Caco-2 (cell line): Measurements from ENCODE around the gene KDM6B. TPM values are rescaled to one million over a fixed set of nuclear protein-coding genes. Genes with fewer than 3 reads are reported as not detected.
"Not testable (repeated sequence)": the region's sequence is repeated elsewhere in the genome, so short reads cannot be mapped to it uniquely, and the experiment has no call there.

Experiments
- BruUV-seq: library from RNA; stranded (reverse); fragments of 400-500 nt; replicated peaks from 2 replicates; lab custom pipeline; 2021; lab: Mats Ljungman, UMichigan
- CTCF ChIA-PET: fragments of 300-600 bp; sonication (Branson Sonifier 250); formaldehyde crosslinking; loops from one replicate; lab custom pipeline; 2022; ENCODE audit warnings: antibody characterized with exemption; lab: Charles Lee
- POLR2A ChIA-PET: fragments of 300-600 bp; sonication (Branson Sonifier 250); formaldehyde crosslinking; loops from one replicate; lab custom pipeline; 2022; ENCODE audit warnings: antibody characterized with exemption; lab: Charles Lee
- DNase-seq, 2 experiments: peaks; one replicate each; pipeline versions ENCODE4 v3.0.0 to v3.0.0-alpha.2; 2020 to 2022
- H3K27me3 ChIP-seq: replicated peaks from 2 replicates; pipeline ENCODE4 v1.6.0; 2011; ENCODE audit warnings: low read length; ENCODE audit not compliant: control insufficient read depth, insufficient read depth
- H3K36me3 ChIP-seq: 2 replicates; pipeline ENCODE4 v1.5.1; 2011; ENCODE audit warnings: low read length; ENCODE audit not compliant: control insufficient read depth, insufficient read depth
- H3K4me1 ChIP-seq: fragments of 250-450 bp; sonication (Bioruptor Pico); 2 replicates; pipeline ENCODE4 v1.5.1; 2020; ENCODE audit warnings: mild to moderate bottlenecking
- H3K4me3 ChIP-seq: 2 replicates; pipeline ENCODE4 v1.5.1; 2011; ENCODE audit warnings: low read depth, mild to moderate bottlenecking, control low read depth, low read length
- H3K9me3 ChIP-seq: fragments of 250-450 bp; sonication (Bioruptor Pico); 2 replicates; pipeline ENCODE4 v1.5.1; 2020; ENCODE audit warnings: mild to moderate bottlenecking, moderate library complexity
- H3K27ac Mint-ChIP-seq: one replicate; pipeline ENCODE4 v1.8.0; 2022; ENCODE audit warnings: mixed read lengths; ENCODE audit not compliant: unreplicated experiment
- H3K27me3 Mint-ChIP-seq: one replicate; pipeline ENCODE4 v1.8.0; 2022; ENCODE audit warnings: mixed read lengths; ENCODE audit not compliant: insufficient read depth, unreplicated experiment
- H3K36me3 Mint-ChIP-seq: one replicate; pipeline ENCODE4 v1.8.0; 2022; ENCODE audit warnings: mild to moderate bottlenecking, mixed read lengths; ENCODE audit not compliant: insufficient read depth, unreplicated experiment
- H3K4me1 Mint-ChIP-seq: one replicate; pipeline ENCODE4 v1.8.0; 2022; ENCODE audit warnings: low read depth, mixed read lengths; ENCODE audit not compliant: unreplicated experiment
- H3K4me3 Mint-ChIP-seq: one replicate; pipeline ENCODE4 v1.8.0; 2022; ENCODE audit warnings: mild to moderate bottlenecking, moderate library complexity, mixed read lengths; ENCODE audit not compliant: unreplicated experiment
- H3K9me3 Mint-ChIP-seq: one replicate; pipeline ENCODE4 v1.8.0; 2022; ENCODE audit warnings: mixed read lengths; ENCODE audit not compliant: unreplicated experiment
- CTCF ChIP-seq, 2 experiments: fragments of 200-600 bp in 1 of 2; IDR thresholded peaks; 1 replicate in 1 of 2; 2 replicates in 1 of 2; pipeline versions ENCODE4 v1.5.1 to v1.8.0; 2011 to 2022; ENCODE audit warnings: antibody characterized with exemption in 1 of 2, control low read depth in 1 of 2, inconsistent platforms in 1 of 2, low read depth in 1 of 2, low read length in 1 of 2, mild to moderate bottlenecking in 1 of 2, moderate library complexity in 1 of 2; ENCODE audit not compliant: insufficient read depth in 1 of 2, severe bottlenecking in 1 of 2, unreplicated experiment in 1 of 2
- intact Hi-C: fragments of 100-400 bp; cut with micrococcal nuclease; formaldehyde crosslinking; loops from one replicate; pipeline ENCODE4 v1.10.0; 2022; ENCODE audit not compliant: unreplicated experiment
- total RNA-seq: library from RNA; stranded (reverse); gene quantifications from 2 replicates; pipeline ENCODE4 v1.2.3, GENCODE V29; 2022

The KDM6B gene
- total RNA-seq, 1 experiment from 2014 or later, result 27.9 TPM

- H3K9me3 ChIP-seq, result no peaks in the 10 kb centered on the region
- H3K36me3 ChIP-seq, result no peaks in the 10 kb centered on the region
- H3K27me3 ChIP-seq, result no peaks in the 10 kb centered on the region
- H3K4me3 ChIP-seq, result no peak overlapping the region
- peak in 1 of 2 experiments; percentile 57 for DNase-seq
- H3K4me3 Mint-ChIP-seq, result peak overlapping the region; percentile 54
- no peaks in the 10 kb centered on the region for H3K9me3 Mint-ChIP-seq
- peaks cover 9% of the 10 kb centered on the region; the same call in 1 of the 2 replicates for H3K4me1 ChIP-seq
- ChIA-PET CTCF (interaction anchor here (0.7 to 1.1 kb wide), 7 partner anchors 35 to 178 kb away, joined by 3 to 8 read pairs (median 3); no protein-coding TSS in a partner anchor), POLR2A (interaction anchor here (0.7 kb wide), 1 partner anchor 35 kb away, joined by 11 read pairs; no protein-coding TSS in a partner anchor)
- intact Hi-C loops, result loop anchor here (1.0 to 2.0 kb wide), 3 partner anchors 26 to 194 kb away; partner anchors contain the start of gene CHD3
- H3K4me1 Mint-ChIP-seq, result peaks cover 15% of the 10 kb centered on the region
- H3K36me3 Mint-ChIP-seq, result peaks cover 13% of the 10 kb centered on the region
- no TSS peak for BruUV-seq
- TF ChIP-seq CTCF (IDR thresholded peaks at IDR 0.05; ENCODE audit: insufficient read depth in 1 of 2, low read depth in 1 of 2, low read length in 1 of 2, severe bottlenecking in 1 of 2, unreplicated experiment in 1 of 2), result peak; percentile 46 to 67
- H3K27me3 Mint-ChIP-seq, result no peaks in the 10 kb centered on the region
- peak overlapping the region; percentile 10 for H3K27ac Mint-ChIP-seq
These were observed 28.8 kb downstream of the KDM6B start for GRCh38 chr17:7862692-7863437.

- H3K9me3 Mint-ChIP-seq, H3K4me3 Mint-ChIP-seq, H3K36me3 ChIP-seq, DNase-seq, H3K27ac Mint-ChIP-seq, H3K27me3 Mint-ChIP-seq, CTCF ChIA-PET, H3K27me3 ChIP-seq, H3K9me3 ChIP-seq, intact Hi-C loops, BruUV-seq, POLR2A ChIA-PET, H3K4me1 ChIP-seq, H3K4me3 ChIP-seq: not testable (repeated sequence)
- Mint-ChIP-seq H3K36me3 (peaks cover 14% of the 10 kb centered on the region), H3K4me1 (peaks cover 19% of the 10 kb centered on the region)
These were observed 30.4 kb downstream of the KDM6B start for GRCh38 chr17:7864384-7864783.

- Mint-ChIP-seq H3K36me3 (peaks cover 14% of the 10 kb centered on the region), H3K4me3 (no peak overlapping the region), H3K9me3 (no peaks in the 10 kb centered on the region), H3K27me3 (no peaks in the 10 kb centered on the region), H3K4me1 (peaks cover 19% of the 10 kb centered on the region), H3K27ac (no peak overlapping the region)
- DNase-seq, result no peak
- no TSS peak for BruUV-seq
- Histone ChIP-seq H3K4me3 (no peak overlapping the region), H3K9me3 (no peaks in the 10 kb centered on the region), H3K4me1 (peaks cover 9% of the 10 kb centered on the region; the same call in 1 of the 2 replicates), H3K27me3 (no peaks in the 10 kb centered on the region), H3K36me3 (no peaks in the 10 kb centered on the region)
- ChIA-PET CTCF (no interaction called here), POLR2A (interaction anchor here (0.5 kb wide), 1 partner anchor 250 kb away, joined by 3 read pairs; the partner anchor contains the start of gene FXR2)
- intact Hi-C loops, result no loop called here
- TF ChIP-seq CTCF (IDR thresholded peaks at IDR 0.05; ENCODE audit: insufficient read depth in 1 of 2, low read depth in 1 of 2, low read length in 1 of 2, severe bottlenecking in 1 of 2, unreplicated experiment in 1 of 2), result no peak
These were observed 31.1 kb downstream of the KDM6B start for GRCh38 chr17:7864995-7865650.
